GM18505 (cell line): ENCODE measurements around the gene PPP1R13L.
"Not testable (repeated sequence)": the region's sequence is repeated elsewhere in the genome, so short reads cannot be mapped to it uniquely, and the experiment has no call there.

ENCODE experiments used
- ATAC-seq: cut with Tn5 transposase; IDR thresholded peaks from one replicate; pipeline ENCODE4 v1.9.1; 2021; ENCODE audit not compliant: unreplicated experiment
- POLR2A ChIP-seq: IDR thresholded peaks from 4 replicates; pipeline ENCODE4 v1.6.1; 2011; ENCODE audit warnings: borderline replicate concordance; ENCODE audit not compliant: insufficient read depth, insufficient read length; ENCODE audit errors: extremely low read depth

Gene PPP1R13L

DNA sequence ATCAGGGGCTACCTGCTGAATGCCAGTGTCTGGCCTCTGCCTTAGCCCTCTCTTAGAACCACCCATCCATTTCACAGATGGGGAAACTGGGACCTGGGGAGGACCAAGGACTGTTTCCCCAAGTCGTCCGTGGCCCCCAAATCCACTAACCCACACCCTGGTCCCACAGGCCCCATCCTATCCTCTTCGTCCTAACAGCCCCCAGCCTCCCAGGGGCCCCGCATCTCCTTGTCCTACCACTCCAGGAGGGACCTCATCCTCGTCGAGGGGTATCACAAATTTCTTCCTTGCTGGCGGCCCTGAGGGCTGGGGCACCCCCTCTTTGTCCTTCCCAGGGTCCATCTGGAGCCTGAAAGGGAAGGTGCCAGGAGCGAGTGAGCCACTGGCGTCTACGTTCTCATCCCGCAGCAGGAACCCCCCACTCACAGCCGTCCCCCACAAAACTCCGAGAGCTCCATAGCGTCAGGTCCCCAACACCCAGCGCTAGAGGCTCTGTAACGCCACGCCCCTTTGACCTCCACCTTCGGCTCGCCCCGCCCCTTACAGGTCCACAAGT is 18.2 kb upstream of the PPP1R13L start:
- ATAC-seq: no peak
- no peak for TF ChIP-seq POLR2A

DNA sequence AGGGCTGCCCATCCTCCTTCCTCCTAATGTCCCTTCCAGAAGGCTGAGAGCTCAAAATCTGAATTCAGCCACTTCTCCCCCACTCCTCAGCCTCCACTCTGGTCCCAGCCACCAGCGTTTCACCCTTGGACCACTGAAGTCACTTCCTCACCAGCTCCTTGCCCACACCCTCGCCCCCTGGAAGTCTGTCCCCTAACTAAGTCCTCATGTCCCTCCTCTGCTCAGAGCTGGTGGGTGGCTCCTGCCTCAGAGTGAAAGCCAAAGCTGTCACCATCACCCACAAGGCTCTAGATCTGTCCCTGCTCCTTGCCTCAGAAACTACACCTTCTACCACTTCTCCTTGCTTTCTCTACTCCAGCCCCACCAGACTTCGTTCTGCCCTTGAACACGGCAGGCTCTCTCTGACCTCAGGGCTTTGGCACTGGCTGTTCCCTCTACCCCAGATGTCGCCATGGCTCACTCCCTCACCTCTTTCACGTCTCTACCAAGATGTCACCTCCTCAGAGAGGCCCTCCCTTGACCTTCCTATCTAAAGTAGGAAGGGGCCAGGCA is 17.2 kb upstream of the PPP1R13L start:
- no peak for TF ChIP-seq POLR2A
- no peak for ATAC-seq

DNA sequence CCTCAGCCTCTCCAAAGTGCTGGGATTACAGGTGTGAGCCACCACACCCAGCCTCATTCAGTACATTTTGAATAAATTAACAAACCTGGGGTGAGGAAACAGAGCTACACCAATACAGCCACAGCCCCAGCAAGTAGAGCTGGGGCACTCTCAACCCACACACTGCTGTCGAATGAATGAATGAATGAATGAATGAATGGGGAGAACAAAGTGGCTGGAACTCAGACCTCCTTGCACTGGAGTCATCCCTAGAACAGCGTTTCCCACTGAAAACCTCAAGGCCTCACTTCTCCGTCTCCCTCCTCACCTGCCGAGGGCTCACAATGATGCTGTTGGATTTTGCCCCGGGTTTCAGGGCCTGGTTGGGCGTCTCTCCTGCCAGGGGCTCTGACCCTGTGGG is 16.0 kb upstream of the PPP1R13L start:
- ATAC-seq: no peak
- TF ChIP-seq POLR2A: no peak

DNA sequence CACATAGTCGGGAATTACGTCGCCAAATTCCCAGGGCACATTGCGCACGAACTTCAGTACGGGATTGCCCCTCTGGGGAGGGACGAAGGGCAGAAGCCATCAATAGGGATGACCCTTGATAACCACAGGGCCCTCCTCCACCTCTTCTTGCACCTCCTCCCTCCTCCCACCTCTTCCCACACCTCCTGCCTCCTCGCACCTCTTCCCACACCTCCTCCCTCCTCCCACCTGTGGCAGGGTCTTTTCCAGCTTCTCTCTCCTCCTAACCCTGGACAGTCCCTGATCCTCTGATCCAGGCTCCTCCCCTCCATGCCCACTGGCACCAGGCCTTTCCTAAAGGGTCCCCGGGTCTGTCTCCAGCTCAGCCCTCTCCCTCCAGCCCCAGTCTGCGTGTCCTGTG is 15.5 kb upstream of the PPP1R13L start:
- no peak for TF ChIP-seq POLR2A
- ATAC-seq: no peak

DNA sequence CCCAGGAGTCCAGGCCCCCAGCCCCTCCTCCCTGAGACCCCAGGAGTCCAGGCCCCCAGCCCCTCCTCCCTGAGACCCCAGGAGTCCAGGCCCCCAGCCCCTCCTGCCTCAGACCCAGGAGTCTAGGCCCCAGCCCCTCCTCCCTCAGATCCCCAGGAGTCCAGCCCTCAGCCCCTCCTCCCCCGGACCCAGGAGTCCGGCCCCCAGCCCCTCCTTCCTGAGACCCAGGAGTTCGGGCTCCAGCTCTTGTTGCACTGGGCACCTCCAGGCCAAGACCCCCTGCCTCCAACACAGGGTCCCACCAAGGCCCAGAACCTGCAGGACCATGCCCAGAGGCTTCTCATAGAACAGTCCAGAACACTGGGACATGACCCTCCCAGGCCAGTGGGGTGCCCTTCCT is 15.0 kb upstream of the PPP1R13L start:
- no peak for TF ChIP-seq POLR2A
- ATAC-seq: no peak

DNA sequence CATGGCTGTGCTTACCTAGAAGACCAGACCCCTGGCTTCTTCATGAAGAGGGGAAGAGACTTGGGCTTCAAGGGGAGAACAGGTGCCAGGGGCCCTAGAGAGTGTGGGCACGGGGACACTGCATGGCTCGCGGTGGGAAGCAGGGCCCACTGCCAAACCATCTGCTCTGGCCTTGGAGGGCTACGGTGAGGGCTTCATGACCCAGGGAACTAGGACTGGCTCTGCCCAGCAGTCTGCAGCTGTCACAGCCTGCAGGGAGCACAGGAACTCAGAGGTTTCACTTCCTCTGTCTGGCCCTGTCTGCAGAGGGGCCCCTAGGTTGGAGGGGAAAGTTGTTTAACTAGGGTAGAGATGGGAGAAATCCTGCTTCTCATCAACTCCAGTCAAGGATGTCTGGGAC is 14.5 kb upstream of the PPP1R13L start:
- ATAC-seq: peak; percentile 47

DNA sequence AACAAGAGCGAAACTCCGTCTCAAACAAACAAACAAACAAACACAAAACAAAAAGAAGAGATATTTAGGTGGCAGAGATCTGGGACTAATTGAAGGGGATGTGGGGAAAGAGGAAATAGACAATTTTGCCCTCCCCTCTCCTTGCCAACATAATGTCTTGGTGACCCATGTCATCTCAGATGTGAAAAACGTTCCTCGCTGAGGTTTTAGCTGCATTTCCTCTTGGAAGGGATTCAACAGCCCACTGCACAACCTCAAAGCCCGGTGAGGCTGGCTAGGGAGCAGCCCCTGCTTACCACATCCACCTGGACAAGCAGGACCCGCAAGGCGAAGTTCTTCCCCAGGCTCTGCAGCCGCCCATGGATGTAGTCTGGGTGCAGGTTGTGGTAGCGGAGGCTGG is 13.9 kb upstream of the PPP1R13L start:
- TF ChIP-seq POLR2A: no peak
- ATAC-seq: no peak

More for the DNA sequence above, 14.5 kb upstream of the PPP1R13L start:
- TF ChIP-seq POLR2A: no peak

DNA sequence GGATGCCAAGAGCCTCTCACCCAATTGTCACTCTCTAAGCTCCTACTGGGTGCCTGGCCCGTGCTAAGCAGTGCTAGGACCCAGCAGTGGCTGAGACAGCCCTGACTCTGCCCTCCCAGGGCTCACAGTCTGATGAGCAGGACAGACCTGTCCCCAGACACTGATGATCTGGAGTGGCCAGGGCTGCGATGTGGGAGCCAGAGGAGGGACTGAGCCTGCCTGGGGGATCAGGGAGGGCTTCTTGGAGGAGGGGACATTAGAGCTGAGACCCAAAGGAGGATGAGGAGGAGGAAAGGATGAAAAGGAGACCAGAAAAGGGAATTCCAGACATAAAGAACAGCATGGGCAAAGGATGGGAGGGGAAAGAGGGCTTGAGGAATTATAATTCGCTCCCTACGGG is 12.3 kb upstream of the PPP1R13L start:
- ATAC-seq: no peak
- TF ChIP-seq POLR2A: no peak

DNA sequence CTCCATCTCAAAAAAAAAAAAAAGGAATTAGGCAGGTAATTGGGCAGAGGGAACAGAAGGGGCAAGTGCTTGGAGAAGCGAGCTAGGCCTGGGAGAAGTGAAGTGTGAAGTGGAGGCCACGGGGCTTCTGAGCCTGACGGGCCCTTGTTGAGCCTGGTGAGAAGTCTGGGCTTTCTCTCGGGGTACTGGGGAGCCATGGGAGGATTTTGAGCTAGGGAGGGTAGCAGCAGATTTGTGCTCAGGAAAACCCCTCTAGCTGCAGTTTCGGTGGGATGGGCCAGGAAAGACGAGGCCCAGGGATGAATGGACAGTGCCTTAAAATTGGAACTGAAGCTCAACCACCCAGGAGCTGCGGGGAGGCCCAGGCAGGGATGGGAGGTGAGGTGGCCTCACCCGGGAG is 9.6 kb upstream of the PPP1R13L start:
- no peak for TF ChIP-seq POLR2A
- ATAC-seq: no peak

DNA sequence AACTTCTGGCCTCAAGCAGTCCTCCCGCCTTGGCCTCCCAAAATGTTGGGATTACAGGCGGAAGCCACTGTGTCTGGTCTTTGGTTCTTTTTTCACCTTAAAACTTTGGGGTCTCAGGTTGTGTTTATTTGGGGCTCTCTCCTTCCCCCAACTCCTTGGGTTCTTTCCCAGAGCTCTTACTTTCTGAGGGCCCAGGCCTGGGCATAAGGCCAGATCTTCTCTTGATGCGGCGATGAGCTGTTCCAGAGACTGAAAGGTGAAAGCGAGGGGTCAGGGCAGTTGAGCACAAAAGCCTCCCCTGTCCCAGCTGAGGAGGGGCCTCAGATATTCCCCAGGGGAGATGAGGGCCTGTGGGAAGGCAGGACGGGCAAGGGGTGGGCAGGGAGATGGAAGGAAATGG is 8.6 kb upstream of the PPP1R13L start:
- TF ChIP-seq POLR2A: no peak
- no peak for ATAC-seq

DNA sequence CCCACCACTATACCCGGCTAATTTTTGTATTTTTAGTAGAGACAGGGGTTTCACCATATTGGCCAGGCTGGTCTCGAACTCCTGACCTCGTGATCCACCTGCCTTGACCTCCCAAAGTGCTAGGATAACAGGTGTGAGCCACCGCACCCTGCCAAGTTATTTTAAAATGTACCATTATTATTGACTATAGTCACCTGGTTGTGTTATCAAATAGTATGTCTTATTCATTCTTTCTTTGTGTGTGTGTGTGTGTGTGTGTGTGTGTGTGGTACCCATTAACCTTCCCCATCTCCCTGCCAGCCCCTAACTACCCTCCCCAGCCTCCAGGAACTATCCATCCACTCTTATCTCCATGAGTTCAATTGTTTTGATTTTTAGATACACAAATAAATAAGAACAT is 5.5 kb upstream of the PPP1R13L start:
- ATAC-seq: not testable (repeated sequence)

DNA sequence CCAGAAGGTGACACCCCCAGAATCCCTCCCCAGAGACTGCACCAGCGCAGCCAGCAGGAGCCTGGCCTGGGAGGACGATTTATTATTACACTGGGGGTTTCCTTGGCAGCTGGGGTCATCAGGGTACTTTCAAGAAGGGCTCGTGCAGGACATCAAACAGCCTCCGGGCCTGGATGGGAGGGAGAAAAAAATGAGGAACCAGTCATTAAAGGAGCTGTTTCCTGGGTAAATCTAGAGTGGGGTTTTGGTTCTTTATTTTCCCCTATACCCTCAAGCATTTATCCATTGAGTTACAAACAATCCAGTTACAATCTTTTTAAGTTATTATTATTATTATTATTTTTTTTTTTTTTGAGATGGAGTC is 4.7 kb upstream of the PPP1R13L start:
- ATAC-seq: no peak
- no peak for TF ChIP-seq POLR2A

DNA sequence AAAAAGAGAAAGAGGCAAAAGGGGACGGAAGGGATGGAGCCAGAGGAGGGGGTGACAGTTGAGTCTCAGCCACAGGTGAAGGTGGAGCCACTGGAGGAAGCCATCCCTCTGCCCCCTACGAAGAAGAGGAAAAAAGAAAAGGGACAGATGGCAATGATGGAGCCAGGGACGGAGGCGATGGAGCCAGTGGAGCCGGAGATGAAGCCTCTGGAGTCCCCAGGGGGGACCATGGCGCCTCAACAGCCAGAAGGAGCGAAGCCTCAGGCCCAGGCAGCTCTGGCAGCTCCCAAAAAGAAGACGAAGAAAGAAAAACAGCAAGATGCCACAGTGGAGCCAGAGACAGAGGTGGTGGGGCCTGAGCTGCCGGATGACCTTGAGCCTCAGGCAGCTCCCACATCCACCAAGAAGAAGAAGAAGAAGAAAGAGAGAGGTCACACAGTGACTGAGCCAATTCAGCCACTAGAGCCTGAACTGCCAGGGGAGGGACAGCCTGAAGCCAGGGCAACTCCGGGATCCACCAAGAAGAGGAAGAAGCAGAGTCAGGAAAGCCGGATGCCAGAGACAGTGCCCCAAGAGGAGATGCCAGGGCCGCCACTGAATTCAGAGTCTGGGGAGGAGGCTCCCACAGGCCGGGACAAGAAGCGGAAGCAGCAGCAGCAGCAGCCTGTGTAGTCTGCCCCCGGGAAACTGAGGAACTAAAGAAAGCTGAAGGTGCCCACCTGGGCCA is 4.1 kb upstream of the PPP1R13L start:
- no peak for TF ChIP-seq POLR2A
- ATAC-seq: no peak

DNA sequence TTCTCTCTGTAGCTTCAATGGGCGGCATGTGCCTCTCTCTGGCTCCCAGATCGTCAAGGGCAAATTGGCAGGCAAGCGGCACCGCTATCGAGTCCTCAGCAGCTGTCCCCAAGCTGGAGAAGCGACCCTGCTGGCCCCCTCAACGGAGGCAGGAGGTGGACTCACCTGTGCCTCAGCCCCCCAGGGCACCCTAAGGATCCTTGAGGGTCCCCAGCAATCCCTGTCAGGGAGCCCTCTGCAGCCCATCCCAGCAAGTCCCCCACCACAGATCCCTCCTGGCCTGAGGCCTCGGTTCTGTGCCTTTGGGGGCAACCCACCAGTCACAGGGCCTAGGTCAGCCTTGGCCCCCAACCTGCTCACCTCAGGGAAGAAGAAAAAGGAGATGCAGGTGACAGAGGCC is 3.3 kb upstream of the PPP1R13L start:
- ATAC-seq: no peak
- TF ChIP-seq POLR2A: no peak

DNA sequence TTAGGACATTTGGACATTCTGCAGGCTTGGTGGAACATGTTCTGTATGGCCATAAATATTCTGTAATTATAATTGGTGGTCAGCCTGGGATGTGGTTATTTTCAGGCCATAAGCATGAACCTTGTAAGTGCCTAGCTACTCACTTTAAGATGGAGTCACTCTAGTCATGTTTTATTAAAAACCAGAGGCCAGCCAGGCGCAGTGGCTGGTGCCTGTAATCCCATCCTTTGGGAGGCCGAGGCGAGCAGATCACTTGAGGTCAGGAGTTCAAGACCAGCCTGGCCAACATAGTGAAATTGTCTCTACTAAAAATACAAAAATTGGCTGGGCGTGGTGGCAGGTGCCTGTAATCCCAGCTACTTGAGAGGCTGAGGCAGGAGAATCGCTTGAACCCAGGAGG is 2.7 kb upstream of the PPP1R13L start:
- not testable (repeated sequence) for ATAC-seq
